ENCODE measurements around the gene GATA3. TPM values are rescaled to one million over a fixed set of nuclear protein-coding genes. Genes with fewer than 3 reads are reported as not detected.
"Not testable (repeated sequence)": the region's sequence is repeated elsewhere in the genome, so short reads cannot be mapped to it uniquely, and the experiment has no call there.

GATA3 gene
- total RNA-seq, 4 donors from 2014 or later: 0.35 to 1.3 (median 0.40) TPM; not detected in 1

DNA sequence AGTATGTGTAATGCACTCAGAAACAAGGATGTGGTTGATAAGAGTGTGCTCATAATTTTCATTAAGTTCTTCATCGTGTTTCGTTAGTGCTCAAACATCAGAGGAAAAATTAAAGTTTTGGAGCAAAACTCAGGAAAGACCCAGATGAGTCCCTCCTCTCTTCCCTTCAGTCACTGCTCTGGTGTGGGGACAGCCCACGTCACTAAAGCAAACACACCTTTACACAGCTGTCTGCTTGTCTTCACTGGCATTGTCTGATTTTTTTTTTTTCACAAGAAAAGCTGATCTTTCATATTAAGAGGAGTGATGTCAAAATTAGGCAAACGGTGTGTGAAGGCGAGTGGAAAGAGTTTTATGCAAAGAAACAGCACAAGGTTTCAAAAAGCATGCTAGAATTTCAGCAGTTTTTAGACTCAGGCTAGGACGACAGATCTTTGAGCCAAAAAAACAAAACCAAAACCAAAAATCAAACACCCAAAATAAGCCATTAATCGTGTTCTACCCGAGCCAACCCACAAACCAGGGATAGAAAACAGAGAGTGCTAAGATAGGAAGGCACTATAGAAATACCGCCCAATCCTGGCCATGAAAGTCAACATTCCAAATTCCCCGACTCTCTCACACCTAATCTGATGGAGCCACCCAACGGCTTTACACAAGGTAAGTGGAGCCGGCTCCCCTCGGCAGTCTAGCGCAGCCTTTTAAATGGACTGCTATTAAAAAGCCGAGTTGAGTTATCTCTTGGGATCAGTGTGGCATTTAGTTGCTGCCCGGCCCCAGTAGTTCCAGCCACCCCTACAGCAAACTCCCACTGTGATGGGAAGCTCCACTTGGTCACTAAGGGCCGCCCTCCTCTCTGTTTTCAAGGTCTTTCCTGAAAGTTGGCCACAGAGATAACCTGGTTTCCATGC lies 27.9 kb upstream of the GATA3 start:
- no peak for DNase-seq
- 27 to 45% methylated on average over 12 to 14 of the region's 17 CpGs for WGBS, 2 donors
- Histone ChIP-seq H3K4me3 (peak overlapping the region in 1 of 4 donors; percentile 38), H3K27me3 (peaks cover 0 to 65% (median 2%) of the 10 kb centered on the region in 4 donors), H3K4me1 (peaks cover 0 to 5% (median 0%) of the 10 kb centered on the region in 3 donors), H3K36me3 (no peaks in the 10 kb centered on the region), H3K9me3 (no peaks in the 10 kb centered on the region), H3K27ac (no peak overlapping the region)
- intact Hi-C loops (cut with DNase I): no loop called here
- no peak for TF ChIP-seq POLR2A (IDR thresholded peaks at IDR 0.05)
- TF ChIP-seq, protein P1, sequence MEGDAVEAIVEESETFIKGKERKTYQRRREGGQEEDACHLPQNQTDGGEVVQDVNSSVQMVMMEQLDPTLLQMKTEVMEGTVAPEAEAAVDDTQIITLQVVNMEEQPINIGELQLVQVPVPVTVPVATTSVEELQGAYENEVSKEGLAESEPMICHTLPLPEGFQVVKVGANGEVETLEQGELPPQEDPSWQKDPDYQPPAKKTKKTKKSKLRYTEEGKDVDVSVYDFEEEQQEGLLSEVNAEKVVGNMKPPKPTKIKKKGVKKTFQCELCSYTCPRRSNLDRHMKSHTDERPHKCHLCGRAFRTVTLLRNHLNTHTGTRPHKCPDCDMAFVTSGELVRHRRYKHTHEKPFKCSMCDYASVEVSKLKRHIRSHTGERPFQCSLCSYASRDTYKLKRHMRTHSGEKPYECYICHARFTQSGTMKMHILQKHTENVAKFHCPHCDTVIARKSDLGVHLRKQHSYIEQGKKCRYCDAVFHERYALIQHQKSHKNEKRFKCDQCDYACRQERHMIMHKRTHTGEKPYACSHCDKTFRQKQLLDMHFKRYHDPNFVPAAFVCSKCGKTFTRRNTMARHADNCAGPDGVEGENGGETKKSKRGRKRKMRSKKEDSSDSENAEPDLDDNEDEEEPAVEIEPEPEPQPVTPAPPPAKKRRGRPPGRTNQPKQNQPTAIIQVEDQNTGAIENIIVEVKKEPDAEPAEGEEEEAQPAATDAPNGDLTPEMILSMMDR (IDR thresholded peaks at IDR 0.05): no peak

DNA sequence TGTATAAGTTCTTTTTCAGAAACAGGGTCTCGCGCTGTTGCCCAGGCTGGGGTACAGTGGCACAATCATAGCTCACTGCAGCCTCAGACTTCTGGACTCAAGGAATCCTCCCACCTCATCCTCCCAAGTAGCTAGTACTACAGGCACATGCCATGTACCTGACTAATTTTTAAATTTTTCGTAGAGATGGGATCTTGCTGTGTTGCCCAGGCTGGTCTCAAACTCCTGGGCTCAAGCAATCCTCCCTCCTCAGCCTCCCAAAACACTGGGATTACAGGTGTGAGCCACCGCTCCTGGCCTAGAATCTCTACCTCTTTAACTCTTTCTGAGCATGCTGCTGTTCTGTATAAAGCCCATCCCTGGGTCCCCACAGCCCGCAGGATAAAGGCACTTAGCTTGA lies 23.3 kb upstream of the GATA3 start:
- 87 to 95% methylated on average over 5 of the region's 5 CpGs for WGBS, 2 donors
- H3K27ac ChIP-seq; H3K9me3 ChIP-seq; intact Hi-C loops (cut with DNase I); H3K36me3 ChIP-seq; DNase-seq; H3K4me3 ChIP-seq: not testable (repeated sequence)
- H3K4me1 ChIP-seq: peaks cover 15 to 34% (median 18%) of the 10 kb centered on the region in 3 donors
- H3K27me3 ChIP-seq: peaks cover 19 to 86% (median 27%) of the 10 kb centered on the region in 4 donors

DNA sequence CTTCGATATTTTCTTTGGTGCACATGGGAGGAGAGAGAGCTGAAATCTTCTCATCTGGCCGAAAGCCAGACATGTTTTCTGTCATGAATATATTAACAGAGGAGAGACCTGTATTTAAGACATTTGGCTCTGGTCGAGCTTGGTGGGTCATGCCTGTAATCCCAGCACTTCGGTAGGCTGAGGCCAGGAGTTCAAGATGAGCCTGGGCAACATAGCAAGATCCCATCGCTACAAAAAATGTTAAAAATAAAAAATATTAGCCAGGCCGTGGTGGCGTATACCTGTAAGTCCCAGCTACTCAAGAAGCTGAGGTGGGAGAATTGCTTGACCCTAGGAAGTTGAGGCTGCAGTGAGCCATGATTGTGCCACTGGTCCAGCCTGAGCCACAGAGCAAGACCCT lies 21.9 kb upstream of the GATA3 start:
- Histone ChIP-seq H3K9me3 (no peaks in the 10 kb centered on the region), H3K4me3 (no peak overlapping the region), H3K27me3 (peaks cover 32 to 87% (median 39%) of the 10 kb centered on the region in 4 donors), H3K36me3 (no peaks in the 10 kb centered on the region), H3K27ac (no peak overlapping the region), H3K4me1 (peaks cover 15 to 42% (median 18%) of the 10 kb centered on the region in 3 donors)
- TF ChIP-seq POLR2A (IDR thresholded peaks at IDR 0.05): no peak
- TF ChIP-seq, protein P1 (IDR thresholded peaks at IDR 0.05): no peak
- 89 to 90% methylated on average over 6 to 7 of the region's 7 CpGs for WGBS, 2 donors
- no peak for DNase-seq
- intact Hi-C loops (cut with DNase I): no loop called here

DNA sequence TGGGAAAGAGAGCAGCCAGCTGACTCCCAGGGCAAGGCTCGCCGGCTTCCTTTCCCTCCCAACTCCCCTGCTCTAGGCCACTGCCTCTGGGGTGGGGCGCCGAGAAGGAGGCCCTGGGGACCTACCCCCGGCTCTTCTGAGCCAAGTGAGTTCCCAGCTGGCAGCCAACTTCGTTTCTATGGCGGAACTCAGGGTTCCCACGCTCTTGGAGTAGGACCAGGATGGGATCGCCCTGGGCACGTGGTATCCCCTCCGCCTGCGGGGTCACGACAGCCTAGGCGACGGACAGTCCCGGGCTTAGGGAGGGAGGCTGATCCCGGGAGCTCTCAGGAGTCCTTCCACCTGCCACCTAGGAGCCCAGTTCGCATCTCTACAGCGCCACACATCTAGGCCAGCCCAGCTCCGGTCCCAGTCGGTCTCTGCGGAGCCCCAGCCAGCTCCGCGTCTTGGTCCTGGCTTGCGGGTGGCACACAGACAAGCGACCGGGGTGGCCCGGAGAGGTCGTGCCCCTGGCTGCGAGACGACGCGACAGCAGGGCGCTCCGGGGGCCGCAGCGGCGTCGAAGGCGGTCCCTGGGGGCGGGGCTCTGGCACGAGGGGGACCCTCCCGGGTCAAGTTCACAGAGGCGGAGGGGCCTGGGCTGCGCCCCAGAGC lies 20.5 kb upstream of the GATA3 start:
- Histone ChIP-seq H3K27me3 (peaks cover 37 to 97% (median 51%) of the 10 kb centered on the region in 4 donors), H3K27ac (no peak overlapping the region), H3K9me3 (no peaks in the 10 kb centered on the region), H3K36me3 (no peaks in the 10 kb centered on the region), H3K4me3 (peak overlapping the region in 3 of 4 donors; percentile 2 to 50 (median 26)), H3K4me1 (peaks cover 15 to 47% (median 18%) of the 10 kb centered on the region in 3 donors)
- WGBS, 2 donors: 11 to 20% methylated on average over 6 to 12 of the region's 45 CpGs
- no peak for DNase-seq
- intact Hi-C loops (cut with DNase I): no loop called here
- no peak for TF ChIP-seq POLR2A (IDR thresholded peaks at IDR 0.05)
- TF ChIP-seq, protein P1 (IDR thresholded peaks at IDR 0.05): no peak

DNA sequence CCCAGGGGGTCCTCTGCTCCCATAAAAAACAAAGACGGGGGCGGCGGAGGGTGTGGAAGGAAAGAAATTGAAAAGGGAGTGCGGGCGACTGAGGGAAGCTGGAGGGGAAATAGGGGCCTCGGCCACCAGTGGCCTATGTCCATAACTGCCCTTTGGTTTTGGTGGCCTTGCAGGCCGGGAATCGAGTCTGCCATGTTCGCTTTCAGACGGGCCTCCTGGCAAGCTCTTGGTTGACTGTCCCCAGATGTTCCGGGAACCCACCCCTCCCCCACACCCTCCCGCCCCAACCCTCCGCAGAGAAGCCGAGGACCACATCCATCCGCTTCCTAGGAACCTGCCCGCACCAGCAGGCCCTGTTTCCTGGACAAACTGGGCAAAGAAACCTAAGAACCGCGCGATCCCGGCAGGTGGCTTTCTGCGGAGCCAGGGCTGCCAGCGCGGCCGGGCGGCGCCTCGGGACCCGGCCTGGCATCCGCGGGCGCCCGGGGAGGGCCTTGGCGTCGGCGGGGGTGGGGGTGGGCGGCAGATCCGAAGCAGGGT lies 20.0 kb upstream of the GATA3 start:
- Histone ChIP-seq H3K27ac (no peak overlapping the region), H3K9me3 (no peaks in the 10 kb centered on the region), H3K27me3 (peaks cover 37 to 100% (median 54%) of the 10 kb centered on the region in 4 donors), H3K36me3 (no peaks in the 10 kb centered on the region), H3K4me3 (peak overlapping the region in 3 of 4 donors; percentile 2 to 50 (median 26)), H3K4me1 (peaks cover 15 to 47% (median 18%) of the 10 kb centered on the region in 3 donors)
- intact Hi-C loops (cut with DNase I): no loop called here
- DNase-seq: no peak
- TF ChIP-seq POLR2A (IDR thresholded peaks at IDR 0.05): no peak
- TF ChIP-seq, protein P1 (IDR thresholded peaks at IDR 0.05): no peak
- 10 to 16% methylated on average over 5 to 8 of the region's 37 CpGs for WGBS, 2 donors

Measured in esophagus squamous epithelium (tissue), 5 donors.